ENCODE data around the gene CDC26.
A peak's percentile ranks its signal among the peaks of the same experiment; 100 is the strongest.
"Not testable (repeated sequence)": the region's sequence is repeated elsewhere in the genome, so short reads cannot be mapped to it uniquely, and the experiment has no call there.

Gene CDC26

GRCh38 chr9:113275157-113276131 is at the start of gene CDC26, which contains the start of gene PRPF4:
TSS of gene CDC26 (minus strand) at chr9:113275572. CDS start at chr9:113272507, 3,065 bp downstream.
TSS of gene PRPF4 (plus strand) at chr9:113275658. CDS start at chr9:113275744, 86 bp downstream.
- DNase-seq (ENCODE audit: low read depth), result peak; percentile 91

DNA sequence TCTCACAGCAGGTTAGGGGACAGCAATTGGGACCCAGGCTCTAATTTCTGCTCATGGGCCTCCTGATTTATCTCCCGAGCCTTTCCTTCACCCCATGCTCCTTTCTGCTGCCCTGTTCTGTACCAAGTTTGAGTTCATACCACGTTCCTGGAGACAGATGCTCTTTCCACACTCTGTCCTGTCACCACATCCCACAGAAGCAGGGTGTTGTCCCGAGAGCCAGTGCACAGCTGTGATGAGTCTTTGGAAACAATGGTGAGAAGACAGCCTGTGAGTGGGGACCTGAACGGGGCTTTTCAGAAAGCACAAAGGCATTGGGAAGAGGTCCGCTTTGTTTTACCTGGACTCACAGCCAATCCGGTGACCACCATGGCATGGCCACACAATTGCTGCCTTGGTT is 47.3 kb upstream of the CDC26 start:
- no peak for DNase-seq (ENCODE audit: low read depth)

GRCh38 chr9:113320051-113320450 is 44.7 kb upstream of the CDC26 start:
- no peak for DNase-seq (ENCODE audit: low read depth)

- DNase-seq (ENCODE audit: low read depth), result no peak
Measured at GRCh38 chr9:113319054-113319453, 43.7 kb upstream of the CDC26 start.

DNA sequence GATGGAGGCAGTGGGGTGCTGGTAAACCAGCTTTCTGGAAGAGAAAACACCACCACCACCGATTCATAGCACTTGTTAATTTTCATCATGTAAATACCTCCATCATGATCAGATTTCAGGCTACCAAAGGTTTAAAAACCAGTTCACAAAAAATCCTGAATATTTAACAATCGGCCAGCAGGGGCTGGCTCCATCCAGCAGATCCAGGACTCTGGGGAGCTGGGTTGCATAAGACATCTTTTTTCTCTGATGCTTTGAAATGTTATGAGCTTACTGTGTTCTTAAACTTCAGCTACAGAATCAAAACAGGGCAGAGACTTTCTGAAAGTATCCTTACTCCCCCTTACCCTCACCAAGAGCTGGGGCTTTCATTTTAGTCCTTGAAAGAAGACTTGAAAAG is 42.4 kb upstream of the CDC26 start:
- no peak for DNase-seq (ENCODE audit: low read depth)

DNA sequence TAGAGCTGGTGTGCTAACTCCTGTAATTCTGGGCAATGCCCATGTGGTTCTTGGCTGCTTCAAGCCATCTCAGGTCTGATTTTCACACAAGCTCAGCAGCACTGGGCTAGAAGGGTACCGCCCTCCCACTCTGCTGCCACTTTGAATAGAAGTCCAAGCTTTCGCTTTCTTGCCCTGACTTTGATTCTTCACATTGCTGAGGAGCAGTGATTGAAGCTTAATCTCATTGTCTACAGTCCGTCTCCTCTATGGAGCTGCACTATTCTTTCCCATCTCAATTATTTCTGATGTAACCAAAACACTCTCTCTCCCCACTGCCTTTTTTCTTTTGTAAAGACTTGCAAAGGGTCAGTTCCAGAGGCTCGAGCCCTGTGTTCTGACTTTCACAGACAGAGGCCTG is 40.7 kb upstream of the CDC26 start:
- no peak for DNase-seq (ENCODE audit: low read depth)

DNA sequence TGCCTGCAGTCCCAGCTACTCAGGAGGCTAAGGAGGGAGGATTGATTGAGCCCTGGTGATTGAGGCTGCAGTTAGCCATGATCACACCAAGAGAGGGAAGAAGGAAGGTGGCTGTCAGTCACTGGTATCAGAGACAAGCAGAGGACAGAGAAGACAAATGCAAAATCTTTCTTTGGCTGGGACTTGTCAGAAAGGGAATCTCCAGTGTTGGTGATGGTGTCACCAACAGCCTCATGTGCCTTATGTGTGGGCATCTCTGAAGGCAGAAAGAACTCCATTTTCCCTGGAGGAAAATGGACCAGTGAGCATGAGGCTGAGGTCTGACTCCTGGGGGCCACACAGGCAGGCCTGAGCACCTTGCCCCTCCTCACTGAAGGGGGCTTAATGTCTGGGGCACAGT is 39.9 kb upstream of the CDC26 start:
- DNase-seq (ENCODE audit: low read depth), result no peak

GRCh38 chr9:113313261-113313660 is 37.9 kb upstream of the CDC26 start:
- DNase-seq (ENCODE audit: low read depth), result no peak

GRCh38 chr9:113311961-113312360 is 36.6 kb upstream of the CDC26 start:
- no peak for DNase-seq (ENCODE audit: low read depth)

GRCh38 chr9:113310538-113310937 is 35.2 kb upstream of the CDC26 start:
- DNase-seq (ENCODE audit: low read depth), result no peak

DNA sequence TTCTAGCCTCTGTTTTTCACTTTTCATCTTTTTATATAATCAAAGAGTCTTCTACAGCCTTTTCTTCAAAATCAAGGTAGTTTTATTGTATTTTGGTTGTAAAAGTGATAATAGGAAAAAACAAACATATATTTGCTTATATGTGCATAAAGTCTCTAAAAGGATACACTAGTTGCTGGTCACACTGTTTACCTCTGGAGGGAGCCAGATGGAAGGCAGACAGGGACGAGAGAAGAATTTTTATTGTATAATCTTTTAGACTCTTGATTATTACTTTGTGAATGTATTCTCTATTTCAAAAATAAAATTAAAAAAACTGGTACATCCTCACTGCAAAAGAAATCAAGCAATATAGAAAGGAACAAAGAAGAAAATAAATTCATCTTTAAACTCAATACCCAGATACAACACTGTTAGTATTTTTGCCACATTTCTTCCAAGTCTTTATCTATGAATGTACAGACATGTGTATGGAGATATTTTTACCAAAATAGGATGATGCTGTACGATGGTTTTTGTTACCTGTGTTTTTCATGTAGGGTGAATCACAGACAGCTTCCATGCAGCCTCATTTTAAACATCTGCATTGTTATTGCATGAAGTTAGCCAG is 33.9 kb upstream of the CDC26 start:
- no peak for DNase-seq (ENCODE audit: low read depth)

DNA sequence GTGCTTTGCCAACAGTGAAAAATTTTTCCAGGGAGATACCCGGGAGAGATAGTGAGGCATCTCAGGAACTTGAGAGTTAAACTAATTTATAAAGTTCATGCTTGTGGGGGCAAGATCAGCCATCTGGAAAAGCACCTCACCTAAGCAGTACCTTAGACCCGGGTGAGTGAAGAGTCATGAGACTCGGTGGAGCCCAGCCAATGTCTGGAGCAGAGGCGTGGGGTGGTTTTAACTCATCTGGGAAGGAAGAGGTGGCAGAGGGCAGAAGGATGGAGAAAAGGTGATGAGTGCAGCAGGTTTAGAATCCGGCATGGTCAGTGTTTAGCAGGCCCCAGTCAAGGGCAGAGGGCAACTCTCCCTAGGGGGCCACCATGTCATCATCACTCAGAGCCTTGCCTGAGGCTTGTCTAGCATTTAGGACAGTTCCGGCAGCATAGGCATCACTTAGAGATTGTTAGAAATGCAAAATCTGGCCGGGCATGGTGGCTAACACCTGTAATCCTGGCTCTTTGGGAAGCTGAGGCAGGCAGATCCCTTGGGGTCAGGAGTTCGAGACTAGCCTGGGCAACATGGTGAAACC is 32.1 kb upstream of the CDC26 start:
- no peak for DNase-seq (ENCODE audit: low read depth)

DNA sequence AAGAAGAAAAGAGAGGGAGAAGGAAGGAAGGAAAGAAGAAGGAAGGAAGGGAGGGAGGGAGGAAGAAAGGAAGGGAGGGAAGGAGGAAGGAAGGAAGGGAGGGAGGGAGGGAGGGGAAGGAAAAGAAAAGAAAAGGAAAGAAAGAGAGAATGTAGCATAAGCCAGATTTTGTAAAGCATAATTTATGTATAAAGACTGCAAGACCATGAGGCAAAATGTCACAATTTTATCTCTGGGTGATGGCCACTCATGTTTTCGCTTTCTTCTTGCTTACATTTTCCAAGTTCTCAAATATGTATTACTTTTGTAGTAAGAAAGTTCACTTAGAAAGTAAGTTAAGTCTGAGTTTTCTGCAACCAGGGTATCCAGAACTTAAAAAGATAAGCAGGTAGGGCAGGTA is 31.2 kb upstream of the CDC26 start:
- DNase-seq (ENCODE audit: low read depth), result no peak

DNA sequence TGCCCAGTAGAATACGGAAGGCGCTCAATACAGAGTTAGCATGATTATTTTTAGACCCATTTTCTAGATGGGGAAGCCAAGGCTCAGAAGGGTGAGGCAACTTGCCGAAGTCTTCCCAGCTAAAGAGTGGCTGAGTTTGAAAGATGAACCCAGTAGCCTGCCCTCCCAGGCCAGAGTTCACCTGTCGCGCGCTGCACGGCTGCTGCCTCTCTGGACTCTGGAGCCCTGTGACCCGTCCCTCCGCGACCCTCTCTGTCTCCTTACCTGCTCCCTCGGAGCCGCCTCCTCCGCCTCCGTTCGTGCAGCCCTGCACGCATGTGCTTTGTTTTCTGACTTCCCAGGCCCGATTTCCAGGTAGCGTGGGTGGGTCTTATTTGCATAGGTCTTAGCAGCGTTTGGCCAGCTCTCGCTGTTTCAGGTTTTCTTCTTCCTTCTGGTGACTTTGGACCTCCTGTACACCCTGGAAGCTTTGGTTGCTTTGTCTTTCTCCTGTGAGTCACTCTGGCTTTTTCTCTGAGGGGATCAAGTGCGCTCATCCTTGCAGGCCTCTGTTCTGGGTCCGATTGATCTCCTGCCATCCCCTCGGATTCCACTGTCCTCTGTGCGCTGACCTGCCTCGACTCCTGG is 27.5 kb upstream of the CDC26 start, which contains the start of gene RNF183:
Gene RNF183 (minus strand): TSS at position 585 of the 627 bp plus-strand sequence. CDS start 5,192 bp downstream, outside the sequence.
- DNase-seq (ENCODE audit: low read depth), result no peak

DNA sequence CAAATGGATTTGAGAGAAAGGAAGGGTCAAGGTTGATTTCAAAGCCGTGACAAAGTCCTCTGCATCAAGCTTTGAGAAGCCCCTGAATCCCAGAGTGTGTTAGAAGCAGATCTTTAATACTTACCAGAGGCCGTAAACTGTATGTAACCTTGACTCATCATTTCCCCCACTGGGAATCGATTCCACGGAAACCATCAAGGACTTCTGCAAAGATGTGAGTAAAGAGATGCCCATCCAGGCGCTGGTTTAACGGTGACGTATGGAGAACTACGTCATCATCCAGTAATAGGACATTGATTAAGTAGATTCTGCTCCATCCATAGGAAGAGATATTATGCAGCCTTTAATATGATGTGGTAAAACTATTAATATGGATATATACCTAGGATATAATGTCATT is 26.2 kb upstream of the CDC26 start:
- no peak for DNase-seq (ENCODE audit: low read depth)

DNA sequence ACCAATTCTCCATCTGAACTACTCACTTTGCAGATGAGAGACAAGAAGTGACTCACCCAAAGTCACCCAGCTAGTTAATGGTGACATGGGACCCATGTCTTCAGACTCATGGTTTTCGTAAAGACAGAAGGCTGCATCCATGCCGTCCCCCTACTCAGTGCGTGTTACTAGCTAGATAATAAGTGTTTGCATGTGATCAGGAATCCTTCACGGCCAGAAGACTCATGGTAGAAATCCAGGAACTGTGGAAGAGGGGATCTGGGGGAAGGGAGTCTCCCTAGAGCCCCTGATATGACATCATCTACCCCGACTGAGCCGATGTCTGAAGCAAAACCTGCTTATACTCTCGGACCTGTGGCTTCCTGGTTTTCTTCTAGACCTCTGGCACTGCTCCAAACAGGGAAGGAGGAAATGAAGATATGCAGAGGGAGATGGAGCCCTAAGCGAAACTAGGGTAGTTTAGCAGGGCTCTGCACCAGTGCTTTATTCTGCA is 24.5 kb upstream of the CDC26 start:
- DNase-seq (ENCODE audit: low read depth), result no peak

DNA sequence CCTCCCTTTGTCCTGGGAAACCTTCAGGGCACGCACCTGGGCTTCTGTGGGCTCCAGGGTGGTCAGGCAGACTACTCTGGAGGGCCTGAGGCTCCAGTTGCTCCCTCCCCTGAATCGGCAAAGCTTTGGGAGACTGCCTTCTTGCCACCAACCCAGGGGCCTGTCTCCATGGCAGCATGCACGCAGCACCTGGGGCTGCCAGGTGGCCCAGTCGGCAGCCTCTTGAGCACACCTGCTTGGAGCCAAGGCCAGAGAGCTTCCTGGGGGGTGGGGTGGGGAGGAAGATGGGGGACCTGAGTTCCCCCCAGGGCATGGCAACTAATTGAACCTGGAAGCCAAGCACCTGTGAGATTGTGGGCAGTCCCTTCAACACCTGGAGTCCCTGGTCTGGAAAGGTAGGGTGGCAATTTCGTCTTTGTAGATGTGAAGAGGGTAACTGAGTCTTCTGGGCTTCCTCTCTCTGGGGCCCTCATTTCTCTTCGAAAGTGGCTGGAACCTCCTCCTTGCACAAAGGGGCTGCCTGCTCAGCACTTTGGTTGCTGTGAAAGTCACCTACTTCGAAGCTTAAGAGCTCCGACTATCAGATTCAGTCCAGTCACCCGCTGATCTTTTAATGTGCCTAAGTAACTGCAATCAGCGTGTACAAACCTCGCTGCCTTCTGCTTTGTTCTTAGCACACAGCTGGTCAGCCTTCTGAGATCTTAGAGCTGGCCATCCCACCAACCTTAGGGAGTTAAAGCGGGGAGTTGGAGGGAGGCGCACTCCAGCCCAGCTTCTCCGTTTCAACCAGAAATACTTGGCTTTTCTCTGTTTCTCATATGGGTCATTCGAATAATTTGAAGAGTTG is 23.8 kb upstream of the CDC26 start:
- no peak for DNase-seq (ENCODE audit: low read depth)

DNA sequence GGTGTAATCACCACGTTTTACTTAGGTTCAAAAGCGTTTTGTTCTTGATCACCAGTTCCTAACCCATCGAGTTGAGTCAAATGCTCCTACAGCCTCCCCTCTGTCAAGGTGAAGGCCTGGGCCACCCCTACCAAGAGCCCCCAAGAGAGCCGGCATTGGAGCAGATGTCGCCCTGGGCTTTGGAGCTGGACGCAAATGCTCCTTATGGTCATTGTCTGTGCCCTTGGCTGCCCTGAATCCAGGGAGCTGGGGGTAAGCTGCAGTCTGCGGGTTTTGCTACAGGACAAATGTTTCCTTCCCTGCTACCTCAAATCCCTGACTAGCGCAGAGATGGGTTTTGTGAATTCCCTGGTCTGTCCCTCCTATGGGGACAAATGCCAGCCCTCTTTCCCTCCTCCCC is 22.9 kb upstream of the CDC26 start:
- no peak for DNase-seq (ENCODE audit: low read depth)

DNA sequence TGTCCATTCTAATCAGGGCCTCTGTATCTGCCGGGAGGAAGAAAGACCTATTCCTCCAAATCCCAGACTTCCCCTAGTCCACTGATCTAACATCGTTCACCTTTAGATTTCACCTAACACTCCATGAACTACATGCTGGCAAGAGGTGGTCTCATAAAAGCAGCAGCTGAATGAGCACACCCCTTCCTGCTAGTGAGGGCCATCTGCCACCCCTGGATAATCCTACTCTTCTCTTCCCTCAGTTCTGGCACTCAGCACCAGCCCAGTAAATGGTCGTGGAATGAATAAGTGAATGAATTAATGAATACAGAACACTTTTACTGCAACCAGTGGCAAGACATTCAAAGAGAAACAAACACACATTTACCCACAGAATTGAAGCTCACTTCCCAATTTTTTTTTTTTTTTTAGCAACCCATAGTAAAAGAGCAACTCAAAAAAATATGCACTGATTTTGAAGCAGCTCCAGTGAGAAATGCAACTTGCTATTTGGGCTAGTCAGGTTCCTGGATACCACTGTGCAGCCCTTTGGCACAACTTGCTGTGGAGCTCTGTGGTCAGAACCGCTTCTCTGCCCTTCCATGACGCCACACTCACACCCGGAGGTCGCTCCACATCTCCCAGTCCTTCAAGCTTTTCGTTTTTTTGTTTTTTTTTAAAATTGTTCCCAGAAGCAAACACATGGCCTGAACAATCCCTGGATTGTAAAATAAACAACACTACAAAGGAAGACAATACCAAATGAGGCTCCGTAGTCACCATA is 21.6 kb upstream of the CDC26 start:
- no peak for DNase-seq (ENCODE audit: low read depth)

- DNase-seq (ENCODE audit: low read depth), result not testable (repeated sequence)
Measured at GRCh38 chr9:113296247-113296646, 20.9 kb upstream of the CDC26 start.
